ENCODE data around the gene UPK2.

Gene UPK2

DNA sequence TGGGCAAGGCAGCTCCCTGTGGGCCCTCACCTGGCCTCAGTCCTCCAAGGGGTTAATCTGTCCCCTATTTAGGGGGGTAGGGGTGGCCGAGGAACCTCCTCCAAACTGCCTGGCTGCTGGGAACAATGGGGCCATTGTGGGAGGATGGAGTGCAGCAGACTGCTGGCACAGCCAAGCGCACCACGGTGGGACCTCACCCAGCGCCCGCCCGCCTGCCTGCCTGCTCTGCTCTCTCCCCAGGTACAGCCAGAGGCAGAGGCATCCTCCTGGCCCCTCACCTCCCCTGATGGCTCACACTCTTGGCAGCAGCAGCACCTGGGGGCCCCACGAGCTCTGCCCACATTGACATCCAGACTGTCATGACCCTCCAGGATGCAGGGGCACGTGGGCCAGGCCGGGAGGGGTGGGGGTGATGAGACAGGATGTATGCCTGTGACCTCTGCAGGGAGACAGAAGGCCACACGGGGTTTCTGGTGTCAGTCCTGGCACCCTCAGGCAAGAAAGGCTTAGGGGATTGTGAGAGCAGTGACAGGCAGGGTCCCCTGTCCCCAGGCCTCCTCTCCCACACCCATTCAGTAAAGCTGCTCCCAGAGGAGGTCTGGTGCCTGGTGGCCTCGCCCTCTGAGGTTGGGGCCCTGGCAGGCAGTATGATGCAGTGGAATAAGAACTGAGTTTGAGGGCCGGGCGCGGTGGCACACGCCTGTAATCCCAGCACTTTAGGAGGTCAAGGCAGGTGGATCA, 41.8 kb upstream of the UPK2 start:
- TF ChIP-seq, protein P1, sequence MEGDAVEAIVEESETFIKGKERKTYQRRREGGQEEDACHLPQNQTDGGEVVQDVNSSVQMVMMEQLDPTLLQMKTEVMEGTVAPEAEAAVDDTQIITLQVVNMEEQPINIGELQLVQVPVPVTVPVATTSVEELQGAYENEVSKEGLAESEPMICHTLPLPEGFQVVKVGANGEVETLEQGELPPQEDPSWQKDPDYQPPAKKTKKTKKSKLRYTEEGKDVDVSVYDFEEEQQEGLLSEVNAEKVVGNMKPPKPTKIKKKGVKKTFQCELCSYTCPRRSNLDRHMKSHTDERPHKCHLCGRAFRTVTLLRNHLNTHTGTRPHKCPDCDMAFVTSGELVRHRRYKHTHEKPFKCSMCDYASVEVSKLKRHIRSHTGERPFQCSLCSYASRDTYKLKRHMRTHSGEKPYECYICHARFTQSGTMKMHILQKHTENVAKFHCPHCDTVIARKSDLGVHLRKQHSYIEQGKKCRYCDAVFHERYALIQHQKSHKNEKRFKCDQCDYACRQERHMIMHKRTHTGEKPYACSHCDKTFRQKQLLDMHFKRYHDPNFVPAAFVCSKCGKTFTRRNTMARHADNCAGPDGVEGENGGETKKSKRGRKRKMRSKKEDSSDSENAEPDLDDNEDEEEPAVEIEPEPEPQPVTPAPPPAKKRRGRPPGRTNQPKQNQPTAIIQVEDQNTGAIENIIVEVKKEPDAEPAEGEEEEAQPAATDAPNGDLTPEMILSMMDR (IDR thresholded peaks at IDR 0.05; ENCODE audit: insufficient read depth, low read depth, low read length, missing control alignments) = no peak
- DNase-seq (ENCODE audit: low read depth) = peak; percentile 71
- peak overlapping the region; percentile 23 for H3K4me3 ChIP-seq (ENCODE audit: low read depth, low read length)

DNA sequence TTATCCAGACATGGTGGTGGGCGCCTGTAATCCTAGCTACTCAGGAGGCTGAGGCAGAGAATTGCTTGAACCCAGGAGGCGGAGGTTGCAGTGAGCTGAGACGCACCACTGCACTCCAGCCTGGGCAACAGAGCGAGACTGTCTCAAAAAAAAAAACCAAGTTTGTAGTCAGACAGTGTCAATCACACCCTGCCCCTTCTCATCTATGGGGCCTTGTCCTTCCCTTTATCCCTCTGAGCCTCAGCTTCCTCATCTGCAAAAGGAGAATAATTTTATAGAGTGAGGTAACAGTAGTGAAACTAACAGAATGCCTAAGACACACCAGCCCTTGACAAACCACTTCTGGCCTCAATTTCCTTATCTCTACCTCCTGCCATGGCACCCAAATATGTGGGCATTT, 41.1 kb upstream of the UPK2 start:
- no peak overlapping the region for H3K4me3 ChIP-seq (ENCODE audit: low read depth, low read length)
- TF ChIP-seq, protein P1 (IDR thresholded peaks at IDR 0.05; ENCODE audit: insufficient read depth, low read depth, low read length, missing control alignments) = no peak
- peak; percentile 60 for DNase-seq (ENCODE audit: low read depth)

DNA sequence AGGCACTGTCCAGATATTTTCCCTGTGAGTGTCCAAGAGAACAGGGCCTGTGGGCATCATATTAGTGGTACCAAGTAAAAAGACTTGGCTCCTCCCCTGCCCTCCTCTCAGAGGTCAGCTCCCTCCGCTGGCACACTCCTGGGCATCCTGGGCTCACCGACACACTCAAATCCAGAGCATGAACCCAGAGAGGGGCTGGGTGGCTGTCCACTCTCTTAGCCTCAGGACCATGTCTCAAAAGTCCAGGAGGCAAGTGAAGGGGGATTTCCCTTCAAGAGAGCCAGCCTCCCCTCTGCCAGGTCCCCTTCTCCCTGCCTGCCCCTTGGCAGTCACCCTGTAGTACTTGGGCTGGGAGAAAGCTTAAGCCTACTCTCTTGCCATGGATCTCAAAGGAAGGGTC, 40.7 kb upstream of the UPK2 start:
- TF ChIP-seq, protein P1 (IDR thresholded peaks at IDR 0.05; ENCODE audit: insufficient read depth, low read depth, low read length, missing control alignments) = no peak
- no peak for DNase-seq (ENCODE audit: low read depth)
- H3K4me3 ChIP-seq (ENCODE audit: low read depth, low read length) = no peak overlapping the region

DNA sequence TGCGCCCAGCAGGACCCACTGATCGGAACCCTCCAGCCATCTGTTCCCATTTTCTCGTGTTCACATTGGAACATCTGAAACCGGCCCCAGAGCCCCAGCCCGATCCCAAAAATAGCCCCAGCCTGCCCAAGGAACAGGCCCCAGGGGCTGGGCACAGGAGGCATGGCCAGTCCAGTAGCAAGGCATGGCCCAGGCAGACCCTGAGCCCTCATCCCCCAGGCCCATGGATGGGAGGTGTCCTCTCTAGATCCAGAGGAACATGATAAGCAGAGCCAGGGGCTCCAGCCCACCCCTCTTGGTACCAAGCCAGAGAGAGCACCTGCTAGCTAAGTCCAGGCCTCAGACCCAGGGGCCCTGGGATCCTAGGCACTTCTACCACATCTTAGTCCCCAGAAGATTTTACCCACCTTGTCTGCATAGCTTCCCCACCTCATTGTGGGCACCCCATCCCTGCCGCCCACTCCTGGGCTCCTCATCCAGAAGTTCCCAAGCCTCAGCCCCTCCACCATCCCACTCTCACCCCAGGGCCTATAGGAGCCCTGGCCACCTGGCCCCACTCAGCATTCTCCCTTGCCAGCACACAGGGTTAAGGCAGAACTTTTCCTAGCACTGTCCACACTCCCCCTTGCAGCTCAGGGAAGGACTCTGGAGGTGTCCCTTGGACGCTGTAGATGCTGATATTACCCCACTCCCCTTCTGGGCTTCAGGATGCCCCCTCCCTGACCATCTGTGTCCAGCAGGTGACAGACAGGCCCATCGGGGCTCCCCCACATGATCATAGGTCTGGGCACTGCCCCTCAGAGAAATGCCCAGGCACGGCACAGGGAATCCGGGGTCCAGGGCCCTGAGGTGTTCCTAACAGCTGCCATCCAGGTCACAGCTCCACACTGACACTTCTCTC, 39.9 kb upstream of the UPK2 start:
- TF ChIP-seq, protein P1 (IDR thresholded peaks at IDR 0.05; ENCODE audit: insufficient read depth, low read depth, low read length, missing control alignments) = no peak

DNA sequence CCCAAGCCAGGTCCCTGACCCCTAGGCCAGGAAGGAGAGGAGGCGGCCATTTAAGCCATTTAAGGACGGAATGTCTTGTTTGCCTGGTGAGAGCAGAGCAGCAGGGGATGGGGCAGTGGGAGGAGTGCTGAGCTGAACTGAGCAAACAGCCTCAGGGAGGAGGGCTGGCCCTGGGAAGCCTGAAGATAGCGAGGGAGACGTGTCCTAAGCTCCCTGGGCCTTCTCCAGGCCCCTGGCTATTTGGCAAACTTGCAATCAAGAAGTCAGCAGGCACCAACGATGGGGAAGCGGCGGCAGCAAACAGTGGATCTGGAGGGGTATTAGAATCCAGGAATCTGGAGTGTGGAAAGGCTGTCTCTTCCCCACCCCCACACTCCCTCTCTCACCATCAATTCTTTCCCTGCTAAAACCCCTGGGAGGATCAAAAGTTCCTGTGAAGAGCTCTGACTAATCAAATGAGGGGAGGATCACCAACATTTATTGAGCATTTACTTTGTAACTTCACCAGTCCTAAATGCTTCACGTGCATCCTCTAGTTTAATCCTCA, 39.2 kb upstream of the UPK2 start:
- no peak for DNase-seq (ENCODE audit: low read depth)
- TF ChIP-seq, protein P1 (IDR thresholded peaks at IDR 0.05; ENCODE audit: insufficient read depth, low read depth, low read length, missing control alignments) = no peak
- H3K4me3 ChIP-seq (ENCODE audit: low read depth, low read length) = no peak overlapping the region

More for the DNA sequence above, 39.9 kb upstream of the UPK2 start:
- no peak overlapping the region for H3K4me3 ChIP-seq (ENCODE audit: low read depth, low read length)
- no peak for DNase-seq (ENCODE audit: low read depth)

DNA sequence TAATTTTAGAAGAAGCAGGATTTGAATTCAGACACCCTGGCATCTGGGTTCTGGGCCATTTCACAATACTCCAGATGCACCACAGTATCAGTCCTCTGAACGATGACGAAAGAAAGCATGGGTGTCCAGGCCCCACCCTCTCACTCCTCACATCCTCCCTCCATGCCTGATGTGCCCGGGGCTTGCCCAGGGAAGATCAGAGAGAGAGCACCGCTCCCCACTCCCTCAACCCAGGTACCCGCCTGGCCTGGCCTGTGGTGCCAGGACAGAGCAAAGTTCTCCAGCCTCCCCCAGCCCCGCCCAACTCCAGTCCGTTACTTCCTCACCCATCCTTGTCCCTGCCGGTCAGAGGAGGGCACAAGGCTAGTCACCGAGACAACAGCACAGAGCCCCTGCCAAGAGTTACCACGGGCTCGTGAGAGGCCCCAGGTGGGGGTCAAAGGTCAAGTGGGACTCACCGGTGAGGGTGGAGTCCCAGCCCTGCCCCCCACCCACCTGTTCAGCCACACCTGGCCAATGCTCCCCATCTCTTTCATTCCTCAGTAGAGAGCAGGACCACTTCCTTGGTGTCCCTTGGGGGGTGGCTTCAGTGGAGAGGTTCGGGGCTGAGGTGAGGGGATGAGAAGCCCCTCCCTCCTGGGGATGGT, 38.5 kb upstream of the UPK2 start:
- TF ChIP-seq, protein P1 (IDR thresholded peaks at IDR 0.05; ENCODE audit: insufficient read depth, low read depth, low read length, missing control alignments) = no peak
- no peak for DNase-seq (ENCODE audit: low read depth)
- no peak overlapping the region for H3K4me3 ChIP-seq (ENCODE audit: low read depth, low read length)

Data from GM12865 (cell line).